HG03108 (cell line): ENCODE results near the gene CD300H.
A peak's percentile ranks its signal among the peaks of the same experiment; 100 is the strongest.
"Not testable (repeated sequence)": the region's sequence is repeated elsewhere in the genome, so short reads cannot be mapped to it uniquely, and the experiment has no call there.

ENCODE experiments used
- ATAC-seq: cut with Tn5 transposase; IDR thresholded peaks from one replicate; pipeline ENCODE4 v1.9.1; 2021; ENCODE audit warnings: moderate library complexity; ENCODE audit not compliant: unreplicated experiment

Gene CD300H

GRCh38 chr17:74528491-74529199 is 38.7 kb downstream of the CD300H start:
- ATAC-seq, result peak; percentile 83

DNA sequence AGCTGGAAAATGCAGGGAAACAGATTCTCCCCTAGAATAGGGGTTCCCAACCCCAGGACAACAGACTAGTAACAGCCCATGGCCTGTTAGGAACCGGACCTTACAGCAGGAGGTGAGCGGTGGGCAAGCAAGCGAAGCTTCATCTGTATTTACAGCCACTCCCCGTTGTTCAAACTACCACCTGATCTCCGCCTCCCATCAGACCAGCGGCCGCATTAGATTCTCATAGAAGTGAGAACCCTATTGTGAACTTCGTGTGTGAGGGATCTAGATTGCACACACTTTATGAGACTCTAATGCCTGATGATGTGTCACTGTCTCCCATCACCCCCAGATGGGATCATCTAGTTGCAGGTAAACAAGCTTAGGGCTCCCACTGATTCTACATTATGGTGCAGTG is 39.6 kb downstream of the CD300H start:
- ATAC-seq, result no peak

DNA sequence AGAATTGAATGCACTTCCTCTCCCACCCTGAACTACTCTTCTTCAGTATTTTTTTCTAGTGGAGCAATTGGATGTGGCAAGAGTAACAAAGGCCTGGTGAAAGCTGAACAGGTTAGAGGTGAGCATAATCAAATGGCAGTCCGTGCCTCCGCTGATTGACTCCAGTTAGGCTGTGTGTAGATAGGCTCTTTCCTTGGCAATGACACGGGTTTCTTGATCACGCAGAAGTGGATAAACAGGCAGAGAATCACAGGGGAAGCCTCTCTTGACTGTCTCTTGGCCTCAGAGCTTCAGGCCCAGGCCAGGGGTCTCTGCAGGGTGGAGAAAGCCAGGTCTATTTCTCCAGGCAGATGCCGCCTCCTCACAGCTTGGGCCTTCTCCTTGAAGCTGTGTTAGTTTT is 40.2 kb downstream of the CD300H start:
- ATAC-seq, result no peak

- ATAC-seq, result no peak
Observed at GRCh38 chr17:74526681-74527080, 40.6 kb downstream of the CD300H start.

- no peak for ATAC-seq
Observed at GRCh38 chr17:74525781-74526288, 41.5 kb downstream of the CD300H start.

DNA sequence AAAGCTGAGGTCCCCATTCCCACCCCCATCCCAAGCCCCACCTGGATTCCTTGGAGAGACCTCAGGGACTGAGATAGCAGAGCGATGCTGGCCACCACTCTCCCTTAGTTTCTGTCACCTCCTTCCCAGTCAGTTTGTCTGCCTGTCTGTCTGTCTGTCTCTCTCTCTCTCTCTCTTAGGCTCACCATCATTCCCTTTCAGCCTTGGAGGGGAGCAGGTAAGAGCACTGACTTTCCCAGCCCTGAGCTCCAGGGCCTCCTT is 41.9 kb downstream of the CD300H start:
- ATAC-seq, result no peak

GRCh38 chr17:74524653-74525464 is 42.5 kb downstream of the CD300H start:
- ATAC-seq, result no peak

- ATAC-seq, result no peak
Observed at GRCh38 chr17:74523308-74523707, 44.0 kb downstream of the CD300H start.

DNA sequence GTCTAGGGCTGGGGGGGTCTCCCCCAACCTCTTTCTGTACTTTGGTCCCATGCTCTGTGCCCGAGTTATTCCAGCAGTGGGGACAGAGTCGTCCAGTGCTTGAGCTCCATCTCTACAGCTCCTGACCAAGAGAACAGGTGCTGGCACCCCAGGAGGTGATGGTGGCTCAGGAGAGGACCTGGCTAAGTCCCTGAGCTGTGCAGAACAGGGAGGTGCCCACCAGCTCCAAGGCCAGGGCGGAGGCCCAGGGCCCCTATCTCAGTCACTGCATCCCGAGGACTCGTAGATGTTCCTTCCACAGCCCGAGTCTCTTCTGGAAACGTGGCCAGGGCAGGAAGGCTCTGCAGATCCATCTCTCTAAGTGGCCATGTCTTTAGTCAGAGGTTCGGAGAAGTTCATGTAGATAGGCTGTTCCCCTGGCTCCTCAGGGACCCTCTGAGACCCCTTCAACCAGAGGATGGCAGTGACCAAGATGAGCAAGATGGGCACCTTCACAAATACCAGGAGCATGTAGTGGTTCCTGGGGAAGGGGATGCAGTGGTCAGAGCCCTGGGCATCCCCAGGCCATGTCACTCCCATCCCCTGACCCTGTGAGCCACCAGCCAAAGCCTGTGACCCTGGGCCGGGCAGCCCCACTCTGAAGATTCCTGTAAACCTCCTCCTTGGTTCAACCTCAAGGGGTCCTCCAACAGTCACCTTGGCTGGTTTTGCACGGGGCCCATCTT is 44.8 kb downstream of the CD300H start:
- ATAC-seq, result no peak

- no peak for ATAC-seq
Observed at GRCh38 chr17:74521701-74522201, 45.6 kb downstream of the CD300H start.

DNA sequence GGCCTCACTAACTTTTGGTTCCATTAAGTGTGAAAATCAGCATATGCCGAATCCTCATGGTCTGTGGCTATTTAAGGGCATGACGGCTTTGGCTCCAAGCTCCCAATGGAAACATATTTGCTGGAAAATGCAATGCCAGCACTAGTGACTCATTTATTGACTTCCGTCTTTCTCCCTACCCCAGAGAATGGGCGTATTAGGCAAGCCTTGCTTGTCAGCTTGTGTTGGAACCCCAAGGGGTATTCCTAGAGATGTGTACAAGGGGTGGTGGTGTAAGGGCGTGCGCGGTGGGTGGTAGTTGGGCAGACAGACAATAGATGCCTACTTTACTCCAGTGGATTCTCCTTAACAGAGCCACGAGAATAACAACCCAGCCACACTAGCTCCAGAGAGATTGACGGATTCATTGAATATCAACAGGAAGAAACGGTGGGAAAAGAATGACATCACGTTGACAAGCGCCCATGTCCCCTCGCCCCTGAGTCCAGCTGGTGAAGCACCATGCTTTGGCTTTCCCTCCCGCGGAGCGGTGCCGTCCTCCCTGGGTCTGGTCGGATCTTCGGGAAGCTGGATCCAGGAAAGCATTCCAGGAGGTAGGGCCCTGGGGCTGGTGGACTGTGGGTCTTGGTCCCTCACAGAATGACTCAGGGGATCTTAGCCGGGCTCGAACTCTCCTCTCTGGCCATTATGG is 46.4 kb downstream of the CD300H start:
- ATAC-seq, result no peak

GRCh38 chr17:74520016-74520434 is 47.3 kb downstream of the CD300H start:
- ATAC-seq, result peak; percentile 60

DNA sequence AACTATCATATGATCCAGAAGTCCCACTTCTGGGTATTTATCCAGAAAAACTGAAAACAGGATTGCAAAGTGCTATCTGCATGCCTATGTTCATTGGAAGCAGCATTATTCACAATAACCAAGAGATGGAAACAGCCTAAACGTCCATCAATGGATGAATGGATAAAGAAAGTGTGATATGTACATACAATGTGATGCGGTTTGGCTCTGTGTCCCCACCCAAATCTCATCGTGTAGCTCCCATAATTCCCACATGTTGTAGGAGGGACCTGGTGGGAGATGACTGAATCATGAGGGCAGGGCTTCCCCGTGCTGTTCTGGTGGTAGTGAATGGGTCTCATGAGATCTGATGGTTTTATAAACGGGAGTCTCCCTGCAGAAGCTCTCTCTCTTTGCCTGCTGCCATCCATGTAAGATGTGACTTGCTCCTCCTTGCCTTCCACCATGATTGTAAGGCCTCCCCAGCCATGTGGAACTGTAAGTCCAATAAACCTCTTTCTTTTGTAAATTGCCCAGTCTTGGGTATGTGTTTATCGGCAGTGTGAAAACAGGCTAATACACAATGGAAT is 48.8 kb downstream of the CD300H start:
- ATAC-seq, result not testable (repeated sequence)

- no peak for ATAC-seq
Observed at GRCh38 chr17:74516561-74517328, 50.6 kb downstream of the CD300H start.

GRCh38 chr17:74515941-74516340 is 51.4 kb downstream of the CD300H start:
- no peak for ATAC-seq

DNA sequence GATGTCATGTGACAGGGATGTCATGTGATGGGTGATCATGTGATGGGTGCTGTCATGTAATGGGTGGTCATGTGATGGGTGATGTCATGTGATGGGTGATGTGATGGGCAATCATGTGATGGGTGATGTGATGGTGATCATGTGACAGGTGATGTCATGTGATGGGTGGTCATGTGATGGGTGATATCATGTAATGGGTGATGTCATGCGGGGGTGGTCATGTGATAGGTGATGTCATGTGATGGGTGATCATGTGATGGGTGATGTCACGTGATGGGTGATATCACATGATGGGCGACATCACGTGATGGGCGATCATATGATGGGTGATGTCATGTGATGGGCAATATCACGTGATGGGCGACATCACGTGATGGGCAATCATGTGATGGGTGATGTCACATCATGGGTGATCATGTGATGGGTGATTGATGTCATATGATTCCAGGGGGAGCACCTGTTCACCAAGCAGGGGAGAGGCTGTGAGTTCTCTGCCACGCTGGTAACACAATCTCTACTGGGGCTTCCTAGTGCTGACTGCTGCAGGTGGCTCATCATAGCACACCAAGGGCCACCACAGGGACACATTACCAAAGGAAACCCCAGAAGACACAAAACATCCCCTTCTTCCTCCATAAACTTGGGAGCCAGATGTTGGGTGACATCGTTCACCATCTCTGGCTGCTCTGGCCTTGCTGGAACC is 52.5 kb downstream of the CD300H start:
- no peak for ATAC-seq

- ATAC-seq, result no peak
Observed at GRCh38 chr17:74513987-74514631, 53.2 kb downstream of the CD300H start.

DNA sequence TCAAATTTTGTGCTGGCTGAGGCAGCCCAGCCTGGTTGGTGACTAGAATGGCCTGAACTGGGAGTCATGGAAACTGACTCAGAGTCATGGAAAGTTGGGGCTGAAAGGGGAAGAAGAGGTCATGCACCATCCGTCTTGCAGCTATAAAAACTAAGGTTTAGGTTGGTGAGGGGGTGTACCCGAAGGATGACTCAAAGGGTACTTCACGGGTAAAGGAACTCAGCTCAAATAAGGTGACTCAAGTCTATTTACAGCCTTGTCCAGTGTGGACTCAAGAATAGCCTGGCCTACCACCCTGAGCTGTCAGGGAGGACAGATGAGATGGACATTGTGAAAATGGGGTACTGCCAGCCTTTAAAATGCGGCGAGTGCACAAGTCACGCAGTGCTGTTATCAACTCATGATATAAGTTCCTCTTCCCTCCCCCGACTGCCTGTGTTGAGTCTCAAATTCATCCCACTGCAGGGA is 54.7 kb downstream of the CD300H start:
- peak; percentile 56 for ATAC-seq

DNA sequence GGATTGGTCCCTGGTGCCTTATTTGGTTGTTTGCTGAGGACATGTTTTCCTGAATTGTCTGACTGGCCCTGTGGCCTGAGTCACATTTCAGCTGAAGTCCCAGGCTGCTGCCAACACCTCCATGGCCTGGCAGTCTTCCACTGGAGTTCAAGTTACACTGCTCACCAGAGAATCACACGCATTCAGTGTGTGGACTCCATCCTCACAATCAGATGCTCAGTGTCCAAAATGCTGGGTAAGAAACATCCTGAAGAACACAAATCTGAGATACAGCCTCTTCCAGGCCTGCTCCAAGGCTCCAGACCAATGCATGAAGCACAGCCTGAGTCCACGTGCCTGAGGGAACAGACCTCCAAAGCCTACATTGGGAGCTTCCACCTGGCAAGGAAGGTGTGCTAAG is 55.3 kb downstream of the CD300H start:
- ATAC-seq, result no peak
